Measurements from ENCODE around the gene CCN2.

DNA sequence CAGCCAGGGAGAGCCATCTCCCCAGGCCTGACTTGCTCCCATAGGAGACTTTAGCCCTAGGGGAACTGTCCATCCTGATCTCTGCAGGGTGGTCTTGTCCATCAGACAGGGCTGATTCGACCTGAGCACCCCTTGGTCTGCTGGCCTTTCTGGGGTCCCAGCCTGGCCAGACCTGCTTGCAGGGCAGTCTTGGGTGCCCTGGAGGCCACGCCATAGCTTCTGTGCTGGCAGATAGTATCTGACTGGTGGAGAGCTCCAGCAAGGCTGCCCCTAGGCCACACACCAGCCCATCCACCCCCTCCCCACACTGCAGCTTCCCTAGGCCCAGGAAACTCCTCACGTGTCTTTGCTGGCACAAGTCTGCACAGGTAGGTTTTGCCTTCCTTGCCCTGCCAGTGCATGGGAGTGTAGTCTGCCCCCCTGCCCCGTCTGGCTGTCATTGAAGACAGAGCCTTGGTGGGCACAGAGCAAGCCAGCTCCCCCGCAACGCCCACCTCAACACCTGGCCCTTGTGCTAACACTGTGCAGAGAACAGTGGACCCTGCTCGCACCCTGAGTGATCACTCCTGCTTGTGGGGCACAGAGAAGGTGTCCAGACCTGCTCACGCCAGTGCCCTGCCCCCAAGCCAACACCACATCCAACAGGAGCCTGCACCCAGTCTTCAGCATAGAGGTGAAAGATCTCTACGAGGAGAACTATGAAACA, 32.4 kb downstream of the CCN2 start:
- no peak for TF ChIP-seq POLR2A (IDR thresholded peaks at IDR 0.05)
- TF ChIP-seq, protein P1, sequence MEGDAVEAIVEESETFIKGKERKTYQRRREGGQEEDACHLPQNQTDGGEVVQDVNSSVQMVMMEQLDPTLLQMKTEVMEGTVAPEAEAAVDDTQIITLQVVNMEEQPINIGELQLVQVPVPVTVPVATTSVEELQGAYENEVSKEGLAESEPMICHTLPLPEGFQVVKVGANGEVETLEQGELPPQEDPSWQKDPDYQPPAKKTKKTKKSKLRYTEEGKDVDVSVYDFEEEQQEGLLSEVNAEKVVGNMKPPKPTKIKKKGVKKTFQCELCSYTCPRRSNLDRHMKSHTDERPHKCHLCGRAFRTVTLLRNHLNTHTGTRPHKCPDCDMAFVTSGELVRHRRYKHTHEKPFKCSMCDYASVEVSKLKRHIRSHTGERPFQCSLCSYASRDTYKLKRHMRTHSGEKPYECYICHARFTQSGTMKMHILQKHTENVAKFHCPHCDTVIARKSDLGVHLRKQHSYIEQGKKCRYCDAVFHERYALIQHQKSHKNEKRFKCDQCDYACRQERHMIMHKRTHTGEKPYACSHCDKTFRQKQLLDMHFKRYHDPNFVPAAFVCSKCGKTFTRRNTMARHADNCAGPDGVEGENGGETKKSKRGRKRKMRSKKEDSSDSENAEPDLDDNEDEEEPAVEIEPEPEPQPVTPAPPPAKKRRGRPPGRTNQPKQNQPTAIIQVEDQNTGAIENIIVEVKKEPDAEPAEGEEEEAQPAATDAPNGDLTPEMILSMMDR (IDR thresholded peaks at IDR 0.05), result no peak
- no peak for TF ChIP-seq POLR2AphosphoS5 (IDR thresholded peaks at IDR 0.05)
- TF ChIP-seq EP300 (IDR thresholded peaks at IDR 0.05), result no peak

All from suprapubic skin (tissue), 4 donors.